Measurements from ENCODE around the gene ELL2.

ELL2 gene

GRCh38 chr5:95976606-95977005, 15.0 kb upstream of the ELL2 start:
- DNase-seq: no peak

GRCh38 chr5:95975703-95976102, 14.1 kb upstream of the ELL2 start:
- no peak for DNase-seq

GRCh38 chr5:95973793-95974325, 12.2 kb upstream of the ELL2 start:
- no peak for DNase-seq

DNA sequence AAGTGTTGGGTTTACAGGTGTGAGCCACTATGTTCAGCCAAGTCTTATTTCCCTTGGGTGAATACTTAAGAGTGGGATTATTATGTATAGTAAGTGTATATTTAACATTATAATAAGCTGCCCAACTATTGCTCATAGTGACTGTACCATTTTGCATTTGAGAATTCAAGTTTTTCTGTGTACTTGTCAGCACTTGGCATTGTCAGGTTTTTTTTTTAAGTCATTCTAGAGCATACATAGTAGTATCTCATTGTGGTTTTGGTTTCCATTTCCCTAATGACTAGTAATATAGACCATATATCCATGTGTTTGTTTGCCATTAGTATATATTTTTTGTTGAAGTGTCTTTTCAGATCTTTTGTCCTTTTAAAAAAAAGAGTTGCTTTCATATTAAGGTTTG, 10.5 kb upstream of the ELL2 start:
- no peak for DNase-seq

DNA sequence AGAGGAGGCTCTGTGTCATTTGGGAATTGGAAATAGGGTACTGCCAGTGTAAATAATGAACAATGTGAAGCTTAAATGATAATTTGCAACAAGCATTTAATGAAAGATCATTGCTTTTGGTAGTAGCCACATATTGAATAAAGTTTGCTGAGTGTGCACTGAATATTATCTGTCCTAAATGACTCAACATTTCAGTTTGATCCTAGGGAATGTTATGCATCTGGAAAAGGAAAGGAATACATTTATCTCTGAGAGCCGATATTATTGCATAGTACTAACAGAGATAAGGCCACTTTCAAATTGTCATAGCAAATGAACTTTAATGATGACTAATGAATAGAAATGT, 8.7 kb upstream of the ELL2 start:
- no peak for DNase-seq

- no peak for DNase-seq
Observed at GRCh38 chr5:95969651-95970358, 8.2 kb upstream of the ELL2 start.

DNA sequence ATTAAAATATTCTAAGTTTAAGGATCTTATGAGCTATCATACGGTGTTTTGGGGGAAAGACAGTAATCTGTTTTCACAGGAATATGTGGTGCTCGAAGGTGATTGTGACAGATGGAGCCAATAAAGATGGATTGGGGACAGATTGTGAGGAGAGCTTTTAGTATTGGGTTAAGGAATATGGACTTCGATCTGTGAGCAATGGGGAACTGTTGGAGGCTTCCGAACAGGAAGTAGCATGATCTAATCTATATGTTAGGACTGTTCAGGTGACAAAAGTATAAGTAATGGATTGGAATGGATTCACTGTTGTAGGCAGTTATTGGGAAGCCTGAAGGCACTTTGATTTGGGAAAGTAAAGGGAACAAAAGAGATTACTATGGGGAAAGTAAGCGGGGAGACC, 7.4 kb upstream of the ELL2 start:
- DNase-seq: no peak

DNA sequence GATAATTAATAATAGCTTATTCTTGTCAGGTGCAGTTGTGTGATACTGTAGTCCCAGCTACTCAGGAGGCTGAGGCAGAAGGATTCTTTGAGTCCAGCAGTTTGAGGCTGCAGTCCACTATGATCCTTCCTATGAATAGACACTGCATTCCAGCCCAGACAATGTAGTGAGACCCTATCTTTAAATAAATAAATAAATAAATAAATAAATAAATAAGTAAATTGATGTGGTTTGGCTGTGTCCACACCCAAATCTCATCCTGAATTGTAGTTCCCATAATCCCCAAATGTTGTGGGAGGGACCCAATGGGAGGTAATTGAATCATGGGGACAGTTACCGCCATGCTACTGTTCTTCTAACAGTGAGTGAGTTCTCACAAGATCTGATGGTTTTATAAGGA, 5.6 kb upstream of the ELL2 start:
- DNase-seq: no peak

GRCh38 chr5:95966005-95966404, 4.4 kb upstream of the ELL2 start:
- peak; percentile 62 for DNase-seq

- DNase-seq: no peak
Observed at GRCh38 chr5:95963650-95964410, 2.2 kb upstream of the ELL2 start.

DNA sequence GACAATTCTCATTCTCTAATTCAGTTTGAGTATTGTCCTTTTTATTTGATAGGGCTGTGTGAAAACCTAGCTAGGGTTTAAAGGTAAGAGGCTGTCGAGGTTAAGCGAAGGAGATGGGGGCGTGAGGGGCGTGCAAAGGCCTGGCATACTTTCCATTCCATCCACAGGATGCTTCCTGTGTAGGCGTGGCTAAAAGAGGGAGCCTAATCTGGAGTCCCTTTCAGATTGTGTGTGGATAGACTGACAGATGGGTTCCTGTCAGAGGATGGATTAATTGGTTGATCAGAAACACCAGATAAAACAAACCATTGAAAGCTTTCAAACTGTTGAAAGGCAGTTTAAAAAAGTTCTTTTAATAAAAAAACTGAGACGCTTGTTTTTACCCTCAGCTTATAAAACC, 1.1 kb upstream of the ELL2 start:
- DNase-seq: no peak

GRCh38 chr5:95962475-95962773, 773 bp upstream of the ELL2 start:
- no peak for DNase-seq

DNA sequence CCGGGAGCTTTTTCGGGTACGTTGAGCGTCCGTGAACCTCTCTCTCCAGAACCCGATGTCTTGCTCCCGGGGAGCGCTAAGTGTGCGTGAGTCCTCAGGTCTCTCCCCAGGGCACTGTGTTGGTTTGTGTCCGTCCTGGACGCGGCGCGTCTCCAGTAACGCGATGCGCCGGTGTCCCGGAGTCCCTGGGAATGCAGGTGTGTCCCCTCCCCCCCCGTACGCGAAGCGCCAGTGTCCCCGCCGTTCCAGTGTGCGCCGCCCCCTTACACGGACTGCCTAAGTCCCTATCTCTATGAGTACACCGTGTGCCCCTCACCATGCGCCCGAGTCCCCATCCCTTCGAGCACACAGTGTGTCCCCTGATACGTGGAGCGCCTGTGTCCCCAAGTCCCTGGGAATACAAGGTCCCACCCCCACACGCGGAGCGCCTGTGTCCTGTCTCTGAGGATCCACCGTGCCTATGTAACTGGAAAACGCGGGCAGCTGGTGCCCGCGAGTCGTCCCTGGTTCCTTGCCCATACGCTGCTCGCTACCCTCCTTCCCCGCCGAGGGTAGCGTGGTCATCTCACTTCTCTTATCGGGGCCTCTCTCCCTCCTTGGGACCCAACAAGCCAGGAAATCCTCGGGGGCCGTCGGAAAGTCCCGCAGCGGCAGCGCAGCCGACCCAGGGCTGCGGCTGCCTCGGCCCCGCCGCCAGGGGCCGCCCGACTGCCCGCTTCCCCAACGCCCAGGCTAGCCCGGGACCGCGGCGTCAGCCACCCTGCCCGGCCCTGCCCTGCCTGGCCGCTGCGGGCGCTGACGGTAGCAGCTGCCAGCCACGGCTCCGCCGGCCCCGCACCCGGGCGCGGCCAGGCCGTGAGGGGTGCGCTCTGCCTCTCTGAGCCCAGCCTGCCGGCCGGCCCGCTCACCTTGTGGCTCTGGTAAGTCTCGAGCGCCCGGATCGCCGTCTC, 709 bp downstream of the ELL2 start:
- peak; percentile 18 for DNase-seq

- no peak for DNase-seq
Observed at GRCh38 chr5:95959888-95960666, 1.6 kb downstream of the ELL2 start.

DNA sequence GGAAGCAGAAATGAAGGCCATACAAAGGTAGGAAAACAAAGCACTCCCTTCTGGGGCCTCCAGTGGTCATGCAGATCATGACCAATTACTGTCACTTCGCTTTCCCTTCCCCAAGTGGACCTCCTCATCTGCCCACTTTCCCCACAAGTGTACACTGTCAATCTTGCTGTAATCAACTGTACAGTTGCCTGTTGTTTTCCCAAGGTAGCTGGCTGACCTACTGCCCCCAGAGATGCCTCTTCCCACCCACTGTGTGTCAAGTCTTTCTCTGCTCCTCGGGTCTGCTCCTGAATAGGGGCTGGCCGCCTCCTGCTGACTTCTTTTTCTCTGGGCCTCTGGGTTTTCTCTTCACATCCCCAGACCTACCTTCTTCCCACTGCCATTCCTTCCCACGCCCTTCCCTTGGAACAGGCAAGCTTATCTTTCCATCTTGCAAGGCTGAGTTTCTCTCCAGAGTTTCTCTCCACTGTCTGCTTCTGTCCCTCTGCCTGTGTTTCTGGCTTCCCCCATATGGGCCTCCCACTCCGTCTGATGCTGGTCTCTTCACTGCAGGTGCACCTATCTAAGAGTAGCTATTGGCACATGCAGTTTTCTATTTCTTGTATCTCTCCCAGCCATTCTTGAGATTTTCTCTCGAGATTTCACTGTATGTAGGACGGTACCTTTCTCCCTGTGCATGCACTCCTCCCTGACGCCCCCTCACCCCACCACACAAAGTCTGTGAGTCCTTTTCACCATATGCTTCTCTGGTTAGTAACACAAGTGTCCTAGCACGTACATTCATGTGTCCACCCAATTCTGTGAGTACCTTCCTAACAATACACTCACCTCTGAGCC, 2.4 kb downstream of the ELL2 start:
- DNase-seq: no peak

GRCh38 chr5:95958310-95959014, 3.2 kb downstream of the ELL2 start:
- no peak for DNase-seq

- no peak for DNase-seq
Observed at GRCh38 chr5:95957561-95958203, 4.0 kb downstream of the ELL2 start.

DNA sequence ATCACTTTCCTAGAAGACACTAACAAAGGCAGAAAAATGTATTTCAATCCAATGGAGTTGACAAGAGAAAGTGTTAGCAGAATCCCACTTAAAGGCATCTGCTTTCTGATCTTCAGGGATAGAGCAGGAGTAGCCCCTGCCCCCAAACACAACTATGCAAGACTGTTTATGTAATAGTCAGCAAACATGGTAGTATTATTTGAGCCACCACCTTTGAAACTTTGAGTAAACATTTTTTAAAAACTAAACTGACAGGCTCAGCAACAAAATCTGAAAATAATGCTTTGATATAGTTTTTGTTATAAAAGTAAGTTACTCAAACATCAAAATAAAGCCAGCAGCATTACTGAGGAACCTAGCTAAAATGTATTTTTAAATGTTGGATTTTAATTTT, 4.8 kb downstream of the ELL2 start:
- DNase-seq: no peak

GRCh38 chr5:95956021-95956899, 5.4 kb downstream of the ELL2 start:
- DNase-seq: no peak

- no peak for DNase-seq
Observed at GRCh38 chr5:95954716-95955115, 6.9 kb downstream of the ELL2 start.
